ENCODE data around the gene PSMA5. TPM values are rescaled to one million over a fixed set of nuclear protein-coding genes. Genes with fewer than 3 reads are reported as not detected.

The PSMA5 gene
- total RNA-seq, 2 experiments from 2014 or later: 53.3 to 152 TPM

GRCh38 chr1:109361069-109361468 is 65.2 kb downstream of the PSMA5 start:
- Histone ChIP-seq H3K4me3 (ENCODE audit: low read depth, low read length, poor library complexity, severe bottlenecking) (no peak overlapping the region), H3K4me2 (ENCODE audit: low read length) (no peak overlapping the region), H3K79me2 (ENCODE audit: insufficient read depth, low read depth, low read length) (no peaks in the 10 kb centered on the region), H3K9me2 (ENCODE audit: insufficient read depth, low read length) (no peaks in the 10 kb centered on the region), H3K4me1 (ENCODE audit: insufficient read depth, low read length, poor library complexity, severe bottlenecking) (peaks cover 37% of the 10 kb centered on the region), H3K9me3 (ENCODE audit: low read length) (no peaks in the 10 kb centered on the region), H3K27ac (ENCODE audit: low read depth, low read length, poor library complexity, severe bottlenecking) (no peak overlapping the region), H2AFZ (ENCODE audit: low read length) (no peak overlapping the region), H3K36me3 (ENCODE audit: insufficient read depth, low read length) (peaks cover 20% of the 10 kb centered on the region), H4K20me1 (ENCODE audit: insufficient read depth, low read length) (no peaks in the 10 kb centered on the region)
- intact Hi-C loops (cut with micrococcal nuclease; ENCODE audit: unreplicated experiment): no loop called here
- CTCF ChIA-PET (ENCODE audit: unreplicated experiment): no interaction called here
- POLR2A ChIA-PET: interaction anchor here (0.8 to 1.6 kb wide), 4 partner anchors 9 to 53 kb away, joined by 3 to 7 read pairs (median 3); no protein-coding TSS in a partner anchor
- no peak for DNase-seq (ENCODE audit: low spot score)
- TF ChIP-seq, protein P1, sequence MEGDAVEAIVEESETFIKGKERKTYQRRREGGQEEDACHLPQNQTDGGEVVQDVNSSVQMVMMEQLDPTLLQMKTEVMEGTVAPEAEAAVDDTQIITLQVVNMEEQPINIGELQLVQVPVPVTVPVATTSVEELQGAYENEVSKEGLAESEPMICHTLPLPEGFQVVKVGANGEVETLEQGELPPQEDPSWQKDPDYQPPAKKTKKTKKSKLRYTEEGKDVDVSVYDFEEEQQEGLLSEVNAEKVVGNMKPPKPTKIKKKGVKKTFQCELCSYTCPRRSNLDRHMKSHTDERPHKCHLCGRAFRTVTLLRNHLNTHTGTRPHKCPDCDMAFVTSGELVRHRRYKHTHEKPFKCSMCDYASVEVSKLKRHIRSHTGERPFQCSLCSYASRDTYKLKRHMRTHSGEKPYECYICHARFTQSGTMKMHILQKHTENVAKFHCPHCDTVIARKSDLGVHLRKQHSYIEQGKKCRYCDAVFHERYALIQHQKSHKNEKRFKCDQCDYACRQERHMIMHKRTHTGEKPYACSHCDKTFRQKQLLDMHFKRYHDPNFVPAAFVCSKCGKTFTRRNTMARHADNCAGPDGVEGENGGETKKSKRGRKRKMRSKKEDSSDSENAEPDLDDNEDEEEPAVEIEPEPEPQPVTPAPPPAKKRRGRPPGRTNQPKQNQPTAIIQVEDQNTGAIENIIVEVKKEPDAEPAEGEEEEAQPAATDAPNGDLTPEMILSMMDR (conservative IDR thresholded peaks at IDR 0.05; ENCODE audit: low read length): no peak
- no peak for TF ChIP-seq EZH2phosphoT487 (IDR thresholded peaks at IDR 0.05; ENCODE audit: borderline replicate concordance, low read depth, low read length)
- BruUV-seq (replicated peaks): no TSS peak

DNA sequence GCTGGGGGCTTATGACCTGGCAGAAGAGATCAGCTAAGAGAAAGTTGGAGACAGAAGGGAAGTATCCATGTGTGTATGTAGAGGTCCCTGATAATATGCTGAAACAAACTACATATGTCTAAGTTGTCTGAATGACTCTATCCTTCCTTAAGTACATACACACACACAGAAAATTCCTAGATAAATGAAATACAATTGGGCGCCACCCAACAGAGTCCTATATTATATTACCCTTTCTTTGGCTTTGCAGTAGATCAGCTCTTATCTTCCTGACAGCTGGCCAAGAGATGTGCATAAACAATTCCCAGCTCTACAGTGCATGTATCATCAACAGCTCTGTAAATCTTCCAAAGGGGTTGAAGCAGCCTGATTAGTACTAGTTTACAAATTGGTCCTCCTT is 68.6 kb downstream of the PSMA5 start:
- CTCF ChIA-PET (ENCODE audit: unreplicated experiment): no interaction called here
- Histone ChIP-seq H3K4me2 (ENCODE audit: low read length) (no peak overlapping the region), H3K27ac (ENCODE audit: low read depth, low read length, poor library complexity, severe bottlenecking) (no peak overlapping the region), H3K36me3 (ENCODE audit: insufficient read depth, low read length) (peaks cover under 1% of the 10 kb centered on the region; the same call in 1 of the 2 replicates), H3K9me2 (ENCODE audit: insufficient read depth, low read length) (no peaks in the 10 kb centered on the region), H3K4me1 (ENCODE audit: insufficient read depth, low read length, poor library complexity, severe bottlenecking) (peaks cover 15% of the 10 kb centered on the region), H4K20me1 (ENCODE audit: insufficient read depth, low read length) (no peaks in the 10 kb centered on the region), H3K4me3 (ENCODE audit: low read depth, low read length, poor library complexity, severe bottlenecking) (no peak overlapping the region), H2AFZ (ENCODE audit: low read length) (no peak overlapping the region), H3K79me2 (ENCODE audit: insufficient read depth, low read depth, low read length) (no peaks in the 10 kb centered on the region), H3K9me3 (ENCODE audit: low read length) (no peaks in the 10 kb centered on the region)
- DNase-seq (ENCODE audit: low spot score): no peak
- no peak for TF ChIP-seq EZH2phosphoT487 (IDR thresholded peaks at IDR 0.05; ENCODE audit: borderline replicate concordance, low read depth, low read length)
- TF ChIP-seq, protein P1 (conservative IDR thresholded peaks at IDR 0.05; ENCODE audit: low read length): no peak
- intact Hi-C loops (cut with micrococcal nuclease; ENCODE audit: unreplicated experiment): no loop called here
- BruUV-seq (replicated peaks): no TSS peak
- POLR2A ChIA-PET: interaction anchor here (1.0 kb wide), 1 partner anchor 8 kb away, joined by 3 read pairs; no protein-coding TSS in a partner anchor

DNA sequence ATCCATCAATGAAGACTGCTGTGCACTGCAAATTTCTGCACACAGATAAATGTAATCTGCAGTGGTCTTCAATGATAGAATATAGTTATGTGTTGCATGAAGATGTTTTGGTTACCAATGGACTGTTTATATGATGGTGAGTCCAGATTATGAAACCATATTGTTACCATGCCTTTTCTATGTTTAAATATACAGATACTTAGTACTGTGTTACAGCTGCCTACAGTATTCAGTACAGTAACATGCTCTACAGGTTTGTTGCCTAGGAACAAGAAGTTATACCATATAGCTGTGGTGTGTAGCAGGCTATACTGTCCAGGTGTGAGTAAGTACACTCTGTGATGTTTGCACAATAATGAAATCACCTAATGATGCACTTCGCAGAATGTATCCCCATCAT is 69.3 kb downstream of the PSMA5 start:
- TF ChIP-seq EZH2phosphoT487 (IDR thresholded peaks at IDR 0.05; ENCODE audit: borderline replicate concordance, low read depth, low read length): no peak
- TF ChIP-seq, protein P1 (conservative IDR thresholded peaks at IDR 0.05; ENCODE audit: low read length): no peak
- H3K79me2 ChIP-seq (ENCODE audit: insufficient read depth, low read depth, low read length): no peaks in the 10 kb centered on the region
- H4K20me1 ChIP-seq (ENCODE audit: insufficient read depth, low read length): no peaks in the 10 kb centered on the region
- no peaks in the 10 kb centered on the region for H3K9me3 ChIP-seq (ENCODE audit: low read length)
- H3K4me1 ChIP-seq (ENCODE audit: insufficient read depth, low read length, poor library complexity, severe bottlenecking): peaks cover 10% of the 10 kb centered on the region
- peaks cover 6% of the 10 kb centered on the region; the same call in 1 of the 2 replicates for H3K36me3 ChIP-seq (ENCODE audit: insufficient read depth, low read length)
- ChIA-PET CTCF (ENCODE audit: unreplicated experiment) (interaction anchor here (0.6 kb wide), 1 partner anchor 35 kb away, joined by 3 read pairs; no protein-coding TSS in a partner anchor), POLR2A (interaction anchor here (0.8 kb wide), 2 partner anchors 15 to 34 kb away, joined by 3 read pairs; no protein-coding TSS in a partner anchor)
- no peaks in the 10 kb centered on the region for H3K9me2 ChIP-seq (ENCODE audit: insufficient read depth, low read length)
- no peak overlapping the region for H3K4me2 ChIP-seq (ENCODE audit: low read length)
- no peak overlapping the region for H3K27ac ChIP-seq (ENCODE audit: low read depth, low read length, poor library complexity, severe bottlenecking)
- intact Hi-C loops (cut with micrococcal nuclease; ENCODE audit: unreplicated experiment): no loop called here
- H3K4me3 ChIP-seq (ENCODE audit: low read depth, low read length, poor library complexity, severe bottlenecking): no peak overlapping the region
- no peak overlapping the region for H2AFZ ChIP-seq (ENCODE audit: low read length)
- BruUV-seq (replicated peaks): no TSS peak
- DNase-seq (ENCODE audit: low spot score): no peak

Data from OCI-LY7 (cell line).